Measurements from ENCODE around the gene KDM4F.

The KDM4F gene

GRCh38 chr11:95065336-95065735 lies 16.1 kb downstream of the KDM4F start:
- DNase-seq (ENCODE audit: low read depth in 3 of 3): no peak

- no peak for DNase-seq (ENCODE audit: low read depth in 3 of 3)
Observed at GRCh38 chr11:95066716-95067038, 17.5 kb downstream of the KDM4F start, which contains the start of gene SRSF8. Gene SRSF8 (plus strand): TSS chr11:95066919. CDS start chr11:95067227, 308 bp downstream.

DNA sequence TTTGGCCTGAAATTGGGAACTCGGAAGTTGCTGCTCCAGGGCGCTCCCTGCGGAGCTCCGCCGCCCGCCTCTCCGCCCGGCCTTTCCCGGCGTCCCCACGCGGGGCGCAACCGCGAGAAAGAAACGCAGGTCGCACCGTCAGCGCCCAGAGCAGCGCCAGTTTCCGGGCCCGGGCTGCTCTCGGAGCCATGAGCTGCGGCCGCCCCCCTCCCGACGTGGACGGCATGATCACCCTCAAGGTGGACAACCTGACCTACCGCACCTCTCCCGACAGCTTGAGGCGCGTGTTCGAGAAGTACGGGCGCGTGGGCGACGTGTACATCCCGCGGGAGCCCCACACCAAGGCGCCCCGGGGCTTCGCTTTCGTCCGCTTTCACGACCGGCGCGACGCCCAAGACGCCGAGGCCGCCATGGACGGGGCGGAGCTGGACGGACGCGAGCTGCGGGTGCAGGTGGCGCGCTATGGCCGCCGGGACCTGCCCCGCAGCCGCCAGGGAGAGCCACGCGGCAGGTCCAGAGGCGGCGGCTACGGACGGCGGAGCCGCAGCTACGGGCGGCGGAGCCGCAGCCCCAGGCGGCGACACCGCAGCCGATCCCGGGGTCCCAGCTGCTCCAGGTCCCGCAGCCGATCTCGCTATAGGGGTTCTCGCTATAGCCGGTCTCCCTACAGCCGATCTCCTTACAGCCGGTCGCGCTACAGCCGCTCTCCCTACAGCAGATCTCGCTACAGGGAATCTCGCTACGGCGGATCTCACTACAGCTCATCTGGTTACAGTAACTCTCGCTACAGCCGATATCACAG lies 18.0 kb downstream of the KDM4F start:
- DNase-seq (ENCODE audit: low read depth in 3 of 3): peak; percentile 40 to 67 (median 56)

DNA sequence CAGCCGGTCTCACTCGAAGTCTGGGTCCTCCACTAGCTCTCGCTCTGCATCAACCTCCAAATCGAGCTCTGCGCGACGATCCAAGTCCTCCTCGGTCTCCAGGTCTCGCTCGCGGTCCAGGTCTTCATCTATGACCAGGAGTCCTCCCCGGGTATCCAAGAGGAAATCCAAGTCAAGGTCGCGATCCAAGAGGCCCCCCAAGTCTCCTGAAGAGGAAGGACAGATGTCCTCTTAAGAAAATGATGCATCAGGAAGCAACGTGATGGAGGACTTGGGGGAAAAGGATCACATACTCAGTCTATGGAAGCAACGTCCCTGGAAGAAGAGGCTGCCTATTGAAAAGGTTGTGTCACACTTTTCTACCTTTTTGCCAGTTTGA lies 18.6 kb downstream of the KDM4F start:
- DNase-seq (ENCODE audit: low read depth in 3 of 3): no peak

DNA sequence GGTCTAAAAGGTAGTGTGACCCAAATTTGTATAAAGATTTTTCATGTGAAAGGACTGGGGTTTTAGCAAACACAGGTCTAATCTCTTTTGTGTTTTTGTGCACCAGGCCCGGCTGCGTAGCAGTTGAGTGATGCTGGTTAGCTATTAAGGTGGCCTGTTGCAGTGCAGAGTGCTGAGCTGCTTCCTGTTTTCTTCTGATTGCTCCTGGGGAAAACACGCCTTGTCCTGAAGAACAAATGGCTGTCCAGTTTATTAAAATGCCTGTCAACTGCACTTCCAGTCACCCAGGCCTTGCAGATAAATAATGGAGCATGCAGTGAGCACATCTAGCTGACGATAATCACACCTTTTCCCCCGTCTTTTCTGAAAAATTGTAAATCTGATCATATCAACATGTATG lies 19.3 kb downstream of the KDM4F start:
- DNase-seq (ENCODE audit: low read depth in 3 of 3): peak in 2 of 3 experiments; percentile 15 to 39

DNA sequence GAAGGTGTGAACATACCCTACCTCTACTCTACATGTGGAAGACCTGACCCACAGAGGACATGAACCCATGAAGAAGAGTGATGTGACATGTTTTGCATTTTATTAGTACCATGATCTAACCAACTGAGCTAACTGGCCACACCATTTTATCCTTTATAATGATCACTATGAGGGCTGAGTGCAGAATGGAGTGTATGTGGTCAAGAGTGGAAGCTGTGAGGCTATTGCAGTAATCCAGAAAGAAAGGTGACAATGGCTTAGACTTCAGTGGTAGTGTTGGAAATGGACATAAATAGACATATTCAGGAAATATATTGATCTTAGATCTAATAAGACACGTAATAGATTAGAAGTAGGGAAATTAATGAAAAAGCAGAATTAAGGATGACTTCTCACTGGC lies 21.2 kb downstream of the KDM4F start:
- DNase-seq (ENCODE audit: low read depth in 3 of 3): no peak

DNA sequence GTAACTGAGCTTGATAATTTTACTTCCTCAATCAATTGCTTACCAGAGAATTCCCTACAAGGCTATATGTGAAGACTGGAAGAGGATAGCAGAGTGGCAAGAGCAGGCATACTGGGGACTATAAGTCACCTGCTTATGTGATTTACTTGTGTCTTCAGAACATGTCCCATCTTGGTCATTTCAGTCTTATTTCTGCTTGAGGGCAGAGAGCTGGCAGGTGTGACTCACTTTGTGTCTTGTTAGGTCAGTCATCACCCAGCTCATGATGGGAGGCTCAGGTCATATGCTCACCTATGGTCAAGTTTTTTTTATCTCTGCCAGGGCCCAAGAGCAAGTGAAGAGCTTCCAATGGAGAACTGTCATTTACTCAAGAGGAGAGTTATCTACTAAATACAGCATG lies 23.7 kb downstream of the KDM4F start:
- no peak for DNase-seq (ENCODE audit: low read depth in 3 of 3)

GRCh38 chr11:95074792-95075563 lies 25.8 kb downstream of the KDM4F start:
- no peak for DNase-seq (ENCODE audit: low read depth in 3 of 3)

DNA sequence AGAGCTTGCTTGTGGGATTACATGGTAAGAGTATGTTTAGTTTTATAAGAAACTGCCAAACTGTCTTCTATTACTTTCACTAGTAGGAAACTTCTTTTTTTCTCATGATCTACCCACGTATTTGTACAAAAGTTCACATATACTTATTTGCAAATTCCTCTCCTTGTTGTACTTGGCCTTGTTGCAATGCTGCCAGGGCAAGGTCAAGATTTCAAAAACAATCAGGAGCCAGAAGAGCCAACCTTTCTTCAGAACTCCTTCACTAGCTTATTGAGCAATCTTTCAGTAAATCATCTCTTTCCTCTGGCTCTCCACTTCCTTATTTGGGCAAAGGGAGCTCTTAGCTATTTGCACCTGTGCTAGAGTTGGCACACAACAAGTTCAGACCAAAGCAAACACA lies 27.2 kb downstream of the KDM4F start:
- no peak for DNase-seq (ENCODE audit: low read depth in 3 of 3)

- DNase-seq (ENCODE audit: low read depth in 3 of 3): no peak
Observed at GRCh38 chr11:95076981-95077380, 27.8 kb downstream of the KDM4F start.

- no peak for DNase-seq (ENCODE audit: low read depth in 3 of 3)
Observed at GRCh38 chr11:95078526-95078925, 29.3 kb downstream of the KDM4F start.

DNA sequence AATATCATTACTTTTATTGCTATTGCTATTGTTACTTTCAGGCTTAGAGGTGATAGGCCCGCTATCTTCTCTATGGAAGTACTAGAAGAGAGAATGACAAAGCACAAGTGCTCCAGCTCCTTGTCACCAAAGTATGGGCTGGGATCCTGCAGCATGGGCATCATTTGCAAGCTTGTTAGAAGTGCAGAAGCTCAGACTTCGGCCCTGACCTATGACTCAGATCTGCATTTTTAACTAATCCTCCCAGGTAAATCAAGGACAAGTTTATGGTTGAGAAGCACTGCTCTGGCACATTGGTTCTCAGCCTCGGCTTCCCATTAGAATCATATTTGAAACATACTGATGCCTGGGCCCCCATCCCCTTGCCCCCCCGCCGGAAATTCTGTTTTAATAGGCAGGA lies 31.8 kb downstream of the KDM4F start:
- DNase-seq (ENCODE audit: low read depth in 3 of 3): no peak

GRCh38 chr11:95081412-95081811 lies 32.2 kb downstream of the KDM4F start:
- DNase-seq (ENCODE audit: low read depth in 3 of 3): no peak

DNA sequence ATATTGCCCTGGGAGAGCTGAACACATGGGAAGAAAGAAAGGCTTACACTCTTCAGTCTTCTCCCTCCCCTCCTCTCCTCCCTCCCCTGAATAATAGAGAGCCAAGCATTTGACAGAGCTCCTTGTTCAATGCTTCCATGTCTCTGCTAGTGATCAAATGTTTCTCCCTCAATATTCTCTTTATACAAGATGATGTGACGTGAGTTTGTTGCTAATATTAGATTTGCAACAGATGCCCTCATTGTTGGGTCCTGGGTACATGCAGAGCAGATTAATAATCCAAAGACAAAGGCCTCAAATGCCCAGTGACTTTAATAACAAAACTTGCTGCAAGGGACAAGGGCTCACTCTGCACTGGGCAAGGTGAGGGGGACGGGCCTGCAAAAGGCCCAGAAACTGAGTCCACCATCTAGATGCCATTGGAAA lies 33.4 kb downstream of the KDM4F start:
- DNase-seq (ENCODE audit: low read depth in 3 of 3): no peak

GRCh38 chr11:95084509-95084908 lies 35.3 kb downstream of the KDM4F start:
- DNase-seq (ENCODE audit: low read depth in 3 of 3): peak in 2 of 3 experiments; percentile 22 to 26

DNA sequence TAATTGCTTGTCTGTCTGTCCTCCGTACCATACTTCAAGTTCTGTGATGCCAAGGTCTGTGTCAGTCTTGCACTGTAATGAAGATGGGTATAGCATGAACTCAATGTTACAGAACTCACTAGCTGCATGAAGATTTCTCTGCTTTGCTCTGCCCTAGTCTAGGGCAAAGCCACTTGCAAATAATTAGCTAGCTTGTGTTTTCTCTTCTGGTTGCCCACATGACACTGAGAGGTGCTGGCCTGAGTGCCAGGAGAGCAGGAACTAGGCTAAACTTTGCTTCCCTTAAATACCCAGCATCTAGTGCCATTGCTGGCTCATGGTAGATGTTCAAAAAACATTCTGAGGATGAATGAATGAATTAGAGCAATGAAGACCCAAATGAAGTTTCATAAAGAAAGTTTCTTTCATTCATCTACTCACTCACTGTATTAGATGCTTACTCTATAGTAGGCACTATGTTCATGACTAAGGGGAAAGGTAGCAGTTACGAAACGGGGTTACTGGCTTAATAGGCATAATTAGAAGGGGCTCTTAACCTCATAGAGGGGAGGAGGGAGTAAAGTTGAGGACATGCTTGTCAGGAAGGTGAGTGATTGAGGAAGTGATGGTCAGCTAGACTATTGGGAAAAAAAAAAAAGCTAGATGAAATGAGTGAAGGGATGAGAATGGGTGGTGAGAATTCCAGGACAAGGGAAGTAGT lies 36.0 kb downstream of the KDM4F start:
- DNase-seq (ENCODE audit: low read depth in 3 of 3): no peak

DNA sequence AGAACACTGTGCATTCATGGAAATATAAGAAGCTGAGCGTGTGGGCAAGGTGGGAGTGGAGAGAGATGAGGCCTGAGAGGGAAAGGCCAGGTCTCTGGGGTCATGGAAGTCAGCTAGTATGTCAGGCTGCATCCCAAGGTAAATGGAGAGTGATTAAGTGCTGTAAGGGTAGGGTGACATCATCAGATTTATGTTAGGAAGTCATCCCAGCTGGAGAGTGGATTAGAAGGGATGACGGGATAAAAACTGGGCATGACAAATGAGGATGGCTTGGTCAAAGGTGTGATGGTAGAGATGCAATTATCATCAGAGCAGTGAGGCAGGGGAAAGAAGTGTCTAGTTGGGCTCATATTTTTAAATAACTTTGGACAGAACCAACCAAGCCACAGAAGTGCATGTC lies 36.9 kb downstream of the KDM4F start:
- DNase-seq (ENCODE audit: low read depth in 3 of 3): no peak

DNA sequence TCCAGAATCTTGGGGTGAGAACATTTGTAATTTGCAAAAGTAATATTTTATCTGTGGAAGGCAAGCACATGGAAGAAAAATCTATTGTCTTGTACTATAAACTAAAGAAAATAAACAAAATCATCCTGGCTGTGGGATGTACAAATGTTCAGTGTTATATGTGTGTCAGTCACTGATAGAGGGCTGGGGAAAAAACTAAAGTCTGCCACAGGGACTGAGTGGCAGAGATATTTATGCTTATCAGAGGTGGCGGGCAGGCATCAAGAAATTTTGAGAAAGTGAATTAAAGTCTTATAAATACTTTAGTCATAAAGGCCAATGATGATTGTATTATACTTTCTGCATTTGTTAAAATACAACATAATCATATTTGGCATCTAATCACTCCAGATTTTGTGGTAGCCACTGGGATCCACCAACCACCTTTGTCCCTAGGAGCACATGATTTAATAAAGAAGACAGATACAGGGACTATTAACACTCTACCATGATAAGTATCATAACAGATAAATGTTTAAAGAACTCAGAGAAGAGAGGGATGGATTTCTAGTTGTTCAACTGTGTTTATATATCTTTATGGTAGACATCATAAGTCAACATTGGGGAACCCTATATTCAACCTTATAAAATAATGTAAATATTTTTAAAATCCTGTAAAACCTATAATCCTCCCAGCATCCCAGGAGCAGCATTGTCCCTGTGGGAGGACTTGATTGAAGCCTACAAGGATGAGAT lies 37.8 kb downstream of the KDM4F start:
- no peak for DNase-seq (ENCODE audit: low read depth in 3 of 3)

GRCh38 chr11:95088946-95089619 lies 39.9 kb downstream of the KDM4F start:
- no peak for DNase-seq (ENCODE audit: low read depth in 3 of 3)

- DNase-seq (ENCODE audit: low read depth in 3 of 3): peak; percentile 67 to 75 (median 75)
Observed at GRCh38 chr11:95089620-95090542, 40.7 kb downstream of the KDM4F start, which contains the start of gene ENDOD1. Gene ENDOD1 (plus strand): TSS chr11:95089846. CDS start chr11:95089928, 82 bp downstream.

Measured in stimulated activated CD4-positive, alpha-beta T cell treated with anti-CD3 and anti-CD28 coated beads, TNF-alpha, amount 100 ng/mL, for 4 hours (primary cell).